Measurements from ENCODE around the gene TBATA. TPM values are rescaled to one million over a fixed set of nuclear protein-coding genes. Genes with fewer than 3 reads are reported as not detected.

Gene TBATA
- not detected in 2 replicates for total RNA-seq

GRCh38 chr10:70785190-70785589, at the start of gene TBATA:
TBATA (minus strand) TSS chr10:70785377; CDS start chr10:70783379, 1,998 bp downstream.

GRCh38 chr10:70815504-70816219, 30.5 kb upstream of the TBATA start, which contains the start of gene SGPL1:
SGPL1 (plus strand) TSS chr10:70815948; CDS start chr10:70816854, 906 bp downstream.

Other genes with a start within 250 kb of the TBATA start
- gene PRF1, start 182.6 kb downstream of the TBATA start, total RNA-seq, result not detected in 2 replicates
- 0.17 and 1.1 TPM in 2 replicates for gene ADAMTS14, start 112.9 kb downstream of the TBATA start, total RNA-seq
- 17.4 and 21.1 TPM in 2 replicates for gene SGPL1, start 30.6 kb upstream of the TBATA start, total RNA-seq
- gene PCBD1, start 103.2 kb upstream of the TBATA start, total RNA-seq, result 31.7 and 32.4 TPM in 2 replicates

Data from pericardium fibroblast (primary cell).